CD4-positive, alpha-beta T cell treated with Interleukin-6 at 100 ng/mL for 8 hours (primary cell): ENCODE results near the gene CAPN5.

Source experiments
- DNase-seq: peaks from one replicate; pipeline ENCODE4 v3.0.0-alpha.2; 2020; ENCODE audit warnings: mixed read lengths, low spot score

Gene CAPN5

DNA sequence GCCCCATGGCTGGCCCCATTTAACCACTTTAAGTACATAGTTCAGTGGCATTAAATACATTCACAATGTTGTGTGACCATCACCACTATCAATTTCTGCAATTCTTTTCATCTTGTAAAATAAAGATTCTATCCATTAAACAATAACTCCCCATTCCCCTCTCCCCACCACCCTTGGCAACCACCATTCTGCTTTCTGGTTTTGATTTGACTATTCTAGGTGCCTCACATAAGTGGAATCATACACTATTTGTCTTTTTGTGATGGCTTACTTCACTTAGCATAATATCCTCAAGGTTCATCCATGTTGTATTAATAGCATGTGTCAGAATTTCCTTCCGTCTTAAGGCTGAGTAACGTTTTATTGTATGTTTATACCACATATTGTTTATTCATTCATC is 68.3 kb downstream of the CAPN5 start:
- no peak for DNase-seq

DNA sequence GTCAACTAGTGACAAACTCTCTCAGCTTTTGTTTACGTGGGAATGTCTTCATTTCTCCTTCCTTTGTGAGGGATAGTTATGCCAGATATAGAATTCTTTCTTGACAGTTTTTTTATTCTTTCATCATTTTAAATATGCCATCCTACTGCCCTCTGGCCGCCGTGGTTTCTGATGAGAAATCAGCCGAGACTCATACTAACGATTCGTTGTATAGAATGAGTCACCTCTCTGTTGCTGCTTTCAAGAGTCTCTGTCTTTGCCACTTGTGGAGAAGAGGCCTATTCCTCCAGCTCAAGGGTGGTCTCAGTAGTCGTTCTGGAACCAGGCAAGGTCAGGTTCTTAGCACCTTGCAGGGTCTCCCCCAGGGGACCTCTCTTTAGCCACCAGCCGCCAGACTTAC is 69.3 kb downstream of the CAPN5 start:
- no peak for DNase-seq

- DNase-seq, result no peak
Observed at GRCh38 chr11:77136784-77137420, 70.1 kb downstream of the CAPN5 start.

DNA sequence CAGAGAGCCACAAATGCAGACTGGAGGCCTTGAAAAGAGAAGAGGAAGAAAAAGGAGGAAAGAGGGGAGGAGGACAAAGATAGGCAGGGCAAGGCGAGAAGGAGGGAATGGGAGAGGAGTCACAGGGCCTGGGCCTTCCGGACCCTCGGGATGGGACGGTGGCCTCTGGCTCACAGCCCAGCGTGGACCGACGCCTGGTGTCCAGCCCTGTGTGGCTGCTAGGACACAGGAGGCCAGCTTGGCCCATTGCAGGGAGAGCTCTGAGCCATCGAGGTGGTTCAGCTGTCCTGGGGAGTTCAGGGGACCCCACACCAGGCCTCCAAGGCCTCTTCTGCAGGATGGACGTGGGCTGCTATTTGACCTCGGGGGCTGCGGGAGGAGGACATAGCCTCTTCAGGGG is 70.7 kb downstream of the CAPN5 start:
- no peak for DNase-seq

DNA sequence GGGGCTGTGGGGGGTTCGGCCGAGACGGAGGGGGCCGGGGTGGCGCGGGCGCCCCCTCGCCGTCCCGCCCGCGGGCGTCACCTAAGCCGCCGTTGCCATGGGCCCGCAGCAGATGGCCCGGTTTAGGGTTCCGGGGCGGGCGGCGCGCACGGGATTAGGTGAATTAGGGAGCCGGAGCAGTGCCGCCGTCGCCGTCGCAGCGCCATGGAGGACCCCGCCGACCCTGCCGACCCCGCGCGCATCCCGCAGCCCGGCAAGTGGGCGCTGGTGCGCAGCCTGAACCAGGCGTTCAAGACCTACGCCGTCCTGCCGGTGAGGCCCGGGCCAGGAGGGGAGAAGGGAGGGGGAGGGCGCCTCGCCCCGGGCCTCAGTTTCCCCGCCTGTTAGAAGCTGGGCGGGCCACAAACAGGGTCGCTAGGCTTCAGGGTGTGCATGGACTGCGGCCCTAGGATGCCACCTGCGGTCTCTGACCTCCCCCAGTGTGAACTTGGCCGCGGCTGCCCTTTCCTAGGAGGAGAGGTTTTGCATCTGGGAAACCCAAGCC is 71.4 kb downstream of the CAPN5 start:
- no peak for DNase-seq

DNA sequence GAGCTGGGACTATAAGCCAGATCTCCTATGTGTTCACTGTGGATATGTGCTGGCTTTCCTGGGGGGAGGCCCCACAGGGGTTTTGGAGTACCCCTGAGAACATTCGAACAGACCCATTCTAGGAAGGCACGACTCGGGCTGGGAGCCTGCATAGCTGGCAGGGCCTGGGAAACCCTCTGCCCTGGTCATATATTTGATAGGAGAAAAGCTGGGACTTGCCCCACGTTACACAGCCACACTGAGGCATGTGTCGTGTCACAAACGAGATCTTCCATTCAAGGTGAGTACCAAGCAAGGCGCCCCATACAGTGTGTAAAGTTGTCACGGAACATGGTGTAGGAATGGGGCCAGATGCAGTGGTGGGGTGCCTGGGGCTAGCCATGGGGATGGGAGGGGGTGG is 72.4 kb downstream of the CAPN5 start:
- no peak for DNase-seq

DNA sequence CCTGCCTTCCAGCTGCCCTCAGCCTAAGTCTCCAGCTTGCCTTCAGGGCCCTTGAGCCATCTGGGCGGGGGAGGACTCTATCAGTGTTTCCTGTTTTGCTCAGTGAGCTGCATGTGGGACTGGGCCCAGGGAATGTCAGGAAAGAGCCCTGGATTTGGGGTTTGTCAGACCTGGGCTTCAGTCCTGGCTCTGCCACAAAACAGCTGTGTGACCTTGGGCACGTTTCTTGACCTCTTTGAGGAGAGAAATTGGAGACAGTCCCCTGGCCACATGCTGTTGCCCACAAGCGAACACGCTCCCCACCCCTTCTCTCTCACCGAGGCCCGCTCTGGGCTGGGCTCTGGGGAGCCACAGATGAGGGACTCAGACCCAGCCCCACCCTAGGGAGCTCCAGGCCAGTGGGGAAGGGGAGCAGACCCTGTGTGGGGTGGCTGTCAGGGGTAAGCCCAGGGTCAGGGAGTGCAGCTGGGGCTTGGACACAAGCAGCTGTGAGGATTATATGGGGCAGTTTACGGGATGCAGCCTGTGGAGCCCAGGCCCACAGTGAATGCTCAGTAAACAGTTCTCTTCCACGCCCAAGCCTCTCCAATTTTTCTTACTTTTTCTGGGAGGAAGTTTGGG is 73.6 kb downstream of the CAPN5 start:
- no peak for DNase-seq

DNA sequence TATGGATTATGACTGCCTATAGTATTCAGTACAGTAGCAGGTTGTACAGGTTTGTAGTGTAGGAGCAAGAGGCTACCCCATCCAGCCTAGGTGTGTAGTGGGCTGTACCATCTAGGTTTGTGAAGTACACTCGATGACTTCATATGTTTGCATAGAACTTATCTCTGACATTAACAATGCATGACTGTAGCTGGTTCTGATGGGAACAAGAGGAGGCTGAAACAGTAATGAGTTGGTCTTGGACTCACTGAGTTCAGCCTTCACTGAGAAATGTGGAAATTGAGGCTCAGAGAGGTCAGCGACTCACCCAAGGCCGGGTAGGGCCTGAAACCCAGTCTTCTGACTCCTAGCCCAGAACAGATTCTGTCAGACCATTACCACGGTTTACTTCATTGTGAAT is 74.3 kb downstream of the CAPN5 start:
- DNase-seq, result no peak

DNA sequence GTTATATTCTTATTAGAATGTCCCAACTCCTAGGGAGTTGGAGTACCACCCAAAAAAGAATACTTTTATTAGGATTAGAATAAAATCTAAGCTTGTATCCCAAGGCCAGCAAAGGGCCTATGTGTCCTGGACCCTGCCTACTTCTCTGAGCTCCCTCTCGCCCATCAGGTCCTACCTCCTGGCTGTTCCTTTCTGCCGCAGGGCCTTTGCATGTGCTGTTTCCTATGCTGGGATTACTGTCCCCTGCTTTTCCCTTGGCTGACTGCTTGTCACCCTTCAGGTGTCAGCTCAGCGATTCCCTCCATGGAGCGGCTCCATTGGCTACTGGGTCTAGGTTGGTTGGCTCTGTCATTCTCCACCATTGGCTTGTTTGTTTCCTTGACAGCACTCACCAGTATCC is 74.7 kb downstream of the CAPN5 start:
- DNase-seq, result no peak

DNA sequence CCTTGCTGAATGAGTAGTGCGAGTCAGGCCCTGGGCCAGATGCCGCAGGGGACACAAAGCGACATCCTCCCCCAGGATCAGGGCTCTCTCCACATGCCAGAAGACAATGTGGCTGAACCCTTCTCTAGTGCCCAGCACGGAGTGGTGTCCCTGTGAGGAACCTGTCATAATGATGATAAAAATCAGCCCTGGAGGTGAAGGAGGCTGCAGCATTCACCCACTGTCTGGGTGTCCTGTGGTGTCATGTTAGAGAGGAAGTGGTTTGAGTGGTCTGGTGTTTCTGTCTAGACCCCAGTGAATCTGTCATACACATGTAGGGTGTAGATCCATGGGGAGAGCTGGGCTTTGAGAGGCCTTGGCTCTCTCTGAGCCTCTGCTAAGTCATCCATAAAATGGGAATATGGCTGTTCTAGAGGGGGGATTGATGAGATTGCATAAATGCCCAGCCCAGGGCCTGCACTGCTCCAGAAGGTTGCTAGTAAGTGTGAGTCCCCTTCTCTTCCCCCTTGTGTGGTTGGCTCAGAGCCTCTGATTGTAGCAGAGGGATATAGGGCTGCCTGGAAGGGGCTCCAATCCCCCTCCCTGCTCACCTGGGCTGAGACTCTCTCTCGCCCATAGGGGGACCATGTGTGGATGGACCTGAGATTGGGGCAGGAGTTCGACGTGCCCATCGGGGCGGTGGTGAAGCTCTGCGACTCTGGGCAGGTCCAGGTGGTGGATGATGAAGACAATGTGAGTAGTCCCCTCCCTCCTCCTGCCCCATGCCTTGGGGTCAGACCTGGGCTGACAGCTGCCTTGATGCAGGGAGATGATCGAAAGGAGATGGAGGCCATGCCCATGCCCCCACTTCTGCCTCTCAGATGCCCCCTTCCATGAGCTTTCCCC is 75.6 kb downstream of the CAPN5 start:
- no peak for DNase-seq

- DNase-seq, result no peak
Observed at GRCh38 chr11:77143405-77144020, 76.7 kb downstream of the CAPN5 start.

GRCh38 chr11:77144196-77144856 is 77.6 kb downstream of the CAPN5 start:
- DNase-seq, result no peak

DNA sequence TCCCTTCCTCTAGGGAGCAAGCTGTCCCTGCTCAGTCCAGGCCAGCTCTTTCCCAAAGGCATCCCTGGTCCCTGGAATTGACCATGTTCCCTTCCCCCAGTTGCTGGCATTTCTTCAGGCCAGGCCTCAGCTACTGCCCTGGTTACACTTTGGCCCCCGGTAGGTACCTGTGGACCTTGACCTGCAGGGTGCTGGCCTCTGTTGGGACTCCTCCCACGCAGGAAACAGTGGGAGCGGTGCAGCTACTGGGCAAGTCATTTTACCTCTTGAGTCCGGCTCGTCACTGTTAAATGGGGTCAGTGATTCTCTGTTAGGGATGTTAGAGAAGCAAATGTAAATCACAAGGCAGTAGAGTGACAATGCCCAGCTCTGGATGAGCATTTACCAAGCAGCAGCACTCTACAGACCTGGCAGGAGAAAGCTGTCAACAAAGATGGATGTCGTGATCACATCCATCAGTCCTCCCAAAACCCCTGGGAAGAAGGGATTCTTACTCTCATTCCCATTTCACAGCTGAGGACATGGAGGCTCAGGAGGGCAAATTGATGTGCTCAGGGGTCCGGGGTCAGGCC is 78.2 kb downstream of the CAPN5 start:
- no peak for DNase-seq

GRCh38 chr11:77146261-77147035 is 79.7 kb downstream of the CAPN5 start:
- no peak for DNase-seq

- no peak for DNase-seq
Observed at GRCh38 chr11:77147036-77147315, 80.2 kb downstream of the CAPN5 start.

GRCh38 chr11:77147668-77148321 is 81.0 kb downstream of the CAPN5 start:
- DNase-seq, result no peak

DNA sequence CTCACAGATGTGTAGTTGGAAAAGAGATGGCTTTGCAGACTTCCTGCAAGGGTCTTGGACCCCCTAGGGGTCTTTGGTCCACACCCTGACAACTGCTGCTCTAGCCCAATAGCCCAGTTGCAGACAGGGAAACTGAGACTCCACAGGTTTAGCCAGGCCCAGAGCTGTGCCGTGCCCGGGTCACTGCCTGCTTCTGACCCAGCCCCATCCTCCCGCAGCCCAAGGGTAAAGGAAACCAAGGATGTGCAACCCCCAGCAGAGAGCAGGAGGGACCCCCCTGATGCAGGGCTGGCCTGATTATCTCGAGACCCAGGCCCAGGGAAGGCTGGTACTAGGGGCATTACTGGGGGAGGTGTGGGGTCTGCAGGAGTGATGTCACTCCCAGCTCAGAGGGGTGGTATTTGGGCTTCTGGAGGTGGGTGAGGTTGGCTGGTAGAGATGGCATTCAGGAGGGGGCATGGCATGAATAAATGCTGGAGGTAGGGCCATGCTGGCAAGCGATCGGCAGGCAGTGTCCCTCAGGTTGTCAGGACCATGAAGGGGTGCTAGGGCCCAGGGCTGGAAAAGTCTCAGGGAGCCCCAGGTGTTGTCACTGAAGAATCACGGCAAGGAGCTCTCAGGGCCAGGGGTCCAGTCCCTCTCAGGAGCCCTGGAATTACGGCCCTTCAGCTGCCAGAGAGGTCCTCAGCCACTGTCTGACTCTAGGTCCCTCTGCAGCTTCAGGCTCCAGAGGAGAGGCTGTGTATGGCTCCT is 82.4 kb downstream of the CAPN5 start:
- no peak for DNase-seq

- no peak for DNase-seq
Observed at GRCh38 chr11:77149716-77150392, 83.1 kb downstream of the CAPN5 start.

DNA sequence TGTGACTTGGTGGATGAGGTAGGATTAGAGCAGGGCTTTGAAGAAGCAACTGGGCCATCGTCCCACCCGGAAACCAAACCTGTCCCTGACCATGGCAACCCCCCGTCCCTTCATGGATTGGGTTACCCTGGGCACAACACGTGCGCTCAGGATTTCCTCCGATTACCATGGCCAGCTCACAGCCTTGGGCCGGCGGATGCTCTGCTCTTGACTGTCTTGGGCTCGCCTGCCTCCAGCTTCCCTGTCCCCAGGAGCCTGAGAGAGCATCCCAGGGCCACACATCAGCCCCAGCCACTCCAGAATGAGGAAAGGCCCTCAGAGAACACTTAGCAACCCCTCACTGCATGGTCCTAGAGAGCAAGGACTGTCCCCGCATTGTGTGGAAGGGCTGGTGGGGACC is 84.1 kb downstream of the CAPN5 start:
- DNase-seq, result no peak
